ENCODE results near the gene CCBE1. TPM values are rescaled to one million over a fixed set of nuclear protein-coding genes. Genes with fewer than 3 reads are reported as not detected.

CCBE1 gene
- total and polyA plus RNA-seq, 9 of the 15 experiments (the other 6 are each of a cell fraction or from before 2014, with no cell fraction given) = 0.20 TPM; not detected in 8

GRCh38 chr18:59617468-59617932 is 79.7 kb downstream of the CCBE1 start:
- BruUV-seq (replicated peaks) = no TSS peak
- 0% methylated on average over 3 of the region's 3 CpGs for WGBS (ENCODE audit: insufficient coverage, low coverage, missing lambda C conversion rate)
- Histone ChIP-seq H3K4me2 (ENCODE audit: insufficient read depth, low read length) (no peak overlapping the region), H3K27me3 (ENCODE audit: control insufficient read depth in 2 of 2, insufficient read depth in 2 of 2, low read length in 2 of 2) (no peaks in the 10 kb centered on the region), H4K20me1 (replicated peaks; ENCODE audit: control insufficient read depth, insufficient read depth, low read length) (no peaks in the 10 kb centered on the region), H3K9me1 (ENCODE audit: control insufficient read depth, insufficient read depth, low read length) (no peaks in the 10 kb centered on the region), H3K79me2 (ENCODE audit: control insufficient read depth, insufficient read depth, low read length) (no peaks in the 10 kb centered on the region), H3K36me3 (ENCODE audit: control insufficient read depth, insufficient read depth, low read length) (no peaks in the 10 kb centered on the region), H3K9ac (ENCODE audit: insufficient read depth in 1 of 2, low read depth in 2 of 2, low read length in 2 of 2) (no peak overlapping the region), H3K4me3 (no peak overlapping the region), H2AFZ (ENCODE audit: low read depth, low read length) (no peak overlapping the region), H3K4me1 (replicated peaks in 1 of 2; ENCODE audit: control insufficient read depth in 2 of 2, insufficient read depth in 2 of 2, low read length in 2 of 2) (no peaks in the 10 kb centered on the region), H3K27ac (ENCODE audit: extremely low read depth, low read depth, low read length) (no peak overlapping the region), H3K9me3 (replicated peaks; ENCODE audit: control insufficient read depth, insufficient read depth, low read depth, low read length) (no peaks in the 10 kb centered on the region)
- intact Hi-C loops (cut with micrococcal nuclease) = no loop called here
- CTCF ChIA-PET (ENCODE audit: low intra/inter-chr PET ratio) = no interaction called here
- TF ChIP-seq ZNF197 (CRISPR knock-in tag; IDR thresholded peaks at IDR 0.05; ENCODE audit: low read depth) = no peak
- no peak for TF ChIP-seq PHB2 (IDR thresholded peaks at IDR 0.05; ENCODE audit: low read depth)
- TF ChIP-seq RBM17 (IDR thresholded peaks at IDR 0.05; ENCODE audit: borderline replicate concordance, low read depth, low read length) = no peak
- TF ChIP-seq POLR2A (conservative IDR thresholded peaks at IDR 0.05) = no peak
- no peak for TF ChIP-seq ZBTB17 (CRISPR knock-in tag; IDR thresholded peaks at IDR 0.05)
- TF ChIP-seq CLOCK (CRISPR knock-in tag; IDR thresholded peaks at IDR 0.05; ENCODE audit: borderline replicate concordance) = no peak
- TF ChIP-seq RNF2 (IDR thresholded peaks at IDR 0.05) = no peak
- no peak for TF ChIP-seq ARHGAP35 (IDR thresholded peaks at IDR 0.05; ENCODE audit: partially characterized antibody)
- ATAC-seq (no peak), FAIRE-seq (no peak), DNase-seq (ENCODE audit: extremely low read depth in 1 of 4, low spot score in 3 of 4) (no peak)
- in situ Hi-C loops (cut with MboI) = no loop called here
- POLR2A ChIA-PET = no interaction called here
